ENCODE measurements around the gene NGRN.
"Not testable (repeated sequence)": the region's sequence is repeated elsewhere in the genome, so short reads cannot be mapped to it uniquely, and the experiment has no call there.

The NGRN gene

GRCh38 chr15:90301707-90302300, 36.3 kb downstream of the NGRN start:
- no CpG with 5 or more reads among the region's 8 CpGs for WGBS, 2 donors (ENCODE audit: extremely low coverage in 2 of 2, insufficient read length in 2 of 2, insufficient replicate concordance in 1 of 2)

GRCh38 chr15:90305355-90305754, 39.9 kb downstream of the NGRN start:
- H4K8ac ChIP-seq (ENCODE audit: low read depth, low read length); H3K23ac ChIP-seq (ENCODE audit: low read depth, low read length, poor library complexity); H2AFZ ChIP-seq (ENCODE audit: low read length); H2BK15ac ChIP-seq (ENCODE audit: low read length); H3K27me3 ChIP-seq (ENCODE audit: control insufficient read depth in 3 of 3, insufficient read depth in 3 of 3, low read depth in 1 of 3, low read length in 3 of 3); H2BK12ac ChIP-seq (ENCODE audit: low read length); H3K18ac ChIP-seq (ENCODE audit: low read length); H2BK120ac ChIP-seq (ENCODE audit: low read depth, low read length); H3K4me3 ChIP-seq (ENCODE audit: low read length in 2 of 2); H4K91ac ChIP-seq (ENCODE audit: low read depth, low read length, poor library complexity); DNase-seq (ENCODE audit: low spot score); H3K27ac ChIP-seq (replicated peaks; ENCODE audit: low read length); H3K14ac ChIP-seq (ENCODE audit: low read length); H3K4me2 ChIP-seq (ENCODE audit: insufficient read depth, low read length, poor library complexity, severe bottlenecking); H3K79me1 ChIP-seq (ENCODE audit: low read depth, low read length); H3K9me3 ChIP-seq (replicated peaks in 1 of 2; ENCODE audit: control insufficient read depth in 2 of 2, insufficient read depth in 1 of 2, low read depth in 1 of 2, low read length in 2 of 2); H2AK5ac ChIP-seq (ENCODE audit: low read depth, low read length); H2BK5ac ChIP-seq (ENCODE audit: low read length); H3K4me1 ChIP-seq (ENCODE audit: control insufficient read depth in 2 of 2, insufficient read depth in 1 of 2, low read depth in 1 of 2, low read length in 2 of 2); H3K36me3 ChIP-seq (replicated peaks in 1 of 2; ENCODE audit: control insufficient read depth in 2 of 2, insufficient read depth in 2 of 2, low read length in 2 of 2); H3K9ac ChIP-seq (ENCODE audit: low read depth, low read length, poor library complexity); H3K4ac ChIP-seq (ENCODE audit: low read length): not testable (repeated sequence)
- no CpG with 5 or more reads among the region's 14 CpGs for WGBS, 2 donors (ENCODE audit: extremely low coverage in 2 of 2, insufficient read length in 2 of 2, insufficient replicate concordance in 1 of 2)

More at GRCh38 chr15:90301707-90302300, 36.3 kb downstream of the NGRN start:
- Histone ChIP-seq H3K23ac (ENCODE audit: low read depth, low read length, poor library complexity) (no peak overlapping the region), H2AFZ (ENCODE audit: low read length) (peak overlapping the region; percentile 80), H3K9me3 (replicated peaks in 1 of 2; ENCODE audit: control insufficient read depth in 2 of 2, insufficient read depth in 1 of 2, low read depth in 1 of 2, low read length in 2 of 2) (peaks cover 0 to 5% of the 10 kb centered on the region in 2 donors), H3K4me1 (ENCODE audit: control insufficient read depth in 2 of 2, insufficient read depth in 1 of 2, low read depth in 1 of 2, low read length in 2 of 2) (peaks cover 0 to 7% of the 10 kb centered on the region in 2 donors), H3K9ac (ENCODE audit: low read depth, low read length, poor library complexity) (no peak overlapping the region), H2AK5ac (ENCODE audit: low read depth, low read length) (peak overlapping the region; percentile 15), H2BK12ac (ENCODE audit: low read length) (no peak overlapping the region), H2BK120ac (ENCODE audit: low read depth, low read length) (no peak overlapping the region), H4K8ac (ENCODE audit: low read depth, low read length) (no peak overlapping the region), H2BK15ac (ENCODE audit: low read length) (peak overlapping the region; percentile 46), H3K4me2 (ENCODE audit: insufficient read depth, low read length, poor library complexity, severe bottlenecking) (no peak overlapping the region), H3K79me1 (ENCODE audit: low read depth, low read length) (peaks cover 2% of the 10 kb centered on the region), H3K36me3 (replicated peaks in 1 of 2; ENCODE audit: control insufficient read depth in 2 of 2, insufficient read depth in 2 of 2, low read length in 2 of 2) (no peaks in the 10 kb centered on the region), H3K14ac (ENCODE audit: low read length) (no peak overlapping the region), H3K18ac (ENCODE audit: low read length) (peak overlapping the region; percentile 8), H3K4me3 (ENCODE audit: low read length in 2 of 2) (no peak overlapping the region), H3K27ac (replicated peaks; ENCODE audit: low read length) (no peak overlapping the region), H3K27me3 (ENCODE audit: control insufficient read depth in 3 of 3, insufficient read depth in 3 of 3, low read depth in 1 of 3, low read length in 3 of 3) (no peaks in the 10 kb centered on the region), H2BK5ac (ENCODE audit: low read length) (no peak overlapping the region), H4K91ac (ENCODE audit: low read depth, low read length, poor library complexity) (no peak overlapping the region), H3K4ac (ENCODE audit: low read length) (no peak overlapping the region)
- DNase-seq (ENCODE audit: low spot score) = no peak

- Histone ChIP-seq H3K9me3 (replicated peaks in 1 of 2; ENCODE audit: control insufficient read depth in 2 of 2, insufficient read depth in 1 of 2, low read depth in 1 of 2, low read length in 2 of 2) (no peaks in the 10 kb centered on the region), H2BK15ac (ENCODE audit: low read length) (no peak overlapping the region), H4K91ac (ENCODE audit: low read depth, low read length, poor library complexity) (no peak overlapping the region), H3K4me2 (ENCODE audit: insufficient read depth, low read length, poor library complexity, severe bottlenecking) (no peak overlapping the region), H3K9ac (ENCODE audit: low read depth, low read length, poor library complexity) (no peak overlapping the region), H2AK5ac (ENCODE audit: low read depth, low read length) (no peak overlapping the region), H2BK5ac (ENCODE audit: low read length) (no peak overlapping the region), H2AFZ (ENCODE audit: low read length) (no peak overlapping the region), H3K27ac (replicated peaks; ENCODE audit: low read length) (no peak overlapping the region), H3K4me1 (ENCODE audit: control insufficient read depth in 2 of 2, insufficient read depth in 1 of 2, low read depth in 1 of 2, low read length in 2 of 2) (peaks cover 0 to 8% of the 10 kb centered on the region in 2 donors), H3K4ac (ENCODE audit: low read length) (no peak overlapping the region), H3K79me1 (ENCODE audit: low read depth, low read length) (peaks cover 2% of the 10 kb centered on the region), H3K4me3 (ENCODE audit: low read length in 2 of 2) (no peak overlapping the region), H3K18ac (ENCODE audit: low read length) (no peak overlapping the region), H2BK120ac (ENCODE audit: low read depth, low read length) (no peak overlapping the region), H3K23ac (ENCODE audit: low read depth, low read length, poor library complexity) (no peak overlapping the region), H3K14ac (ENCODE audit: low read length) (no peak overlapping the region), H3K27me3 (ENCODE audit: control insufficient read depth in 3 of 3, insufficient read depth in 3 of 3, low read depth in 1 of 3, low read length in 3 of 3) (no peaks in the 10 kb centered on the region), H4K8ac (ENCODE audit: low read depth, low read length) (no peak overlapping the region), H2BK12ac (ENCODE audit: low read length) (no peak overlapping the region), H3K36me3 (replicated peaks in 1 of 2; ENCODE audit: control insufficient read depth in 2 of 2, insufficient read depth in 2 of 2, low read length in 2 of 2) (no peaks in the 10 kb centered on the region)
- no peak for DNase-seq (ENCODE audit: low spot score)
- no CpG with 5 or more reads among the region's 3 CpGs for WGBS, 2 donors (ENCODE audit: extremely low coverage in 2 of 2, insufficient read length in 2 of 2, insufficient replicate concordance in 1 of 2)
Measured at GRCh38 chr15:90305932-90306331, 40.5 kb downstream of the NGRN start.

GRCh38 chr15:90306560-90306959, 41.1 kb downstream of the NGRN start:
- no peaks in the 10 kb centered on the region for H3K27me3 ChIP-seq (ENCODE audit: control insufficient read depth in 3 of 3, insufficient read depth in 3 of 3, low read depth in 1 of 3, low read length in 3 of 3)
- H4K91ac ChIP-seq (ENCODE audit: low read depth, low read length, poor library complexity) = no peak overlapping the region
- no peak overlapping the region for H2AFZ ChIP-seq (ENCODE audit: low read length)
- H2BK15ac ChIP-seq (ENCODE audit: low read length) = no peak overlapping the region
- H3K79me1 ChIP-seq (ENCODE audit: low read depth, low read length) = no peaks in the 10 kb centered on the region
- H3K4ac ChIP-seq (ENCODE audit: low read length) = no peak overlapping the region
- no peak overlapping the region for H3K18ac ChIP-seq (ENCODE audit: low read length)
- no peak overlapping the region for H3K23ac ChIP-seq (ENCODE audit: low read depth, low read length, poor library complexity)
- WGBS, 2 donors (ENCODE audit: extremely low coverage in 2 of 2, insufficient read length in 2 of 2, insufficient replicate concordance in 1 of 2) = no CpG with 5 or more reads among the region's 6 CpGs
- no peak overlapping the region for H3K27ac ChIP-seq (replicated peaks; ENCODE audit: low read length)
- no peaks in the 10 kb centered on the region for H3K36me3 ChIP-seq (replicated peaks in 1 of 2; ENCODE audit: control insufficient read depth in 2 of 2, insufficient read depth in 2 of 2, low read length in 2 of 2)
- H2BK120ac ChIP-seq (ENCODE audit: low read depth, low read length) = no peak overlapping the region
- no peak overlapping the region for H3K4me2 ChIP-seq (ENCODE audit: insufficient read depth, low read length, poor library complexity, severe bottlenecking)
- no peak overlapping the region for H3K14ac ChIP-seq (ENCODE audit: low read length)
- no peak overlapping the region for H3K9ac ChIP-seq (ENCODE audit: low read depth, low read length, poor library complexity)
- peaks cover 0 to 4% of the 10 kb centered on the region in 2 donors for H3K4me1 ChIP-seq (ENCODE audit: control insufficient read depth in 2 of 2, insufficient read depth in 1 of 2, low read depth in 1 of 2, low read length in 2 of 2)
- no peaks in the 10 kb centered on the region for H3K9me3 ChIP-seq (replicated peaks in 1 of 2; ENCODE audit: control insufficient read depth in 2 of 2, insufficient read depth in 1 of 2, low read depth in 1 of 2, low read length in 2 of 2)
- H2BK12ac ChIP-seq (ENCODE audit: low read length) = no peak overlapping the region
- H2BK5ac ChIP-seq (ENCODE audit: low read length) = no peak overlapping the region
- DNase-seq (ENCODE audit: low spot score) = no peak
- no peak overlapping the region for H3K4me3 ChIP-seq (ENCODE audit: low read length in 2 of 2)
- H4K8ac ChIP-seq (ENCODE audit: low read depth, low read length) = no peak overlapping the region
- H2AK5ac ChIP-seq (ENCODE audit: low read depth, low read length) = no peak overlapping the region

Measured in neuronal stem cell (in vitro differentiated cells).